Measurements from ENCODE around the gene ERICH6B. TPM values are rescaled to one million over a fixed set of nuclear protein-coding genes. Genes with fewer than 3 reads are reported as not detected.

Gene ERICH6B
- total and polyA plus RNA-seq, 12 donors = not detected

DNA sequence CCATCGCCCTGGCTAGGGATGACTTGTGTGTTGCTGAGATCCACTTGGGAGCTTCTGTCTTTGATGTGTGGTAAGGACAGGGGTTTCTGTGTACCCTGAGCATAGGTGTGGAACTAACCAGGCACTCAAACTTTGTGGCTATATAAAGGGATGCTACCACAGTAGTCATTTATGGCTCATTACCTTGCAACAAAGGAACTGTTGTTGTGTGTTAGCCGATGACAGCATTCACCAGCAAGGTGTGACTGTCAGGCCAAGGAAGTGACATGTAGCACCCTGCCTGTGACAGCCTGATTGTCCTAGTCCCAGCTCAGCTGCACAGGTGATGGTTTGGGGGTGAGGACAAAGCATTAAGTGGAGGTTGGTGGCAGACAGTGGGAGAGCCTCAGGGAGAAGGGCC, 77.2 kb downstream of the ERICH6B start:
- intact Hi-C loops (cut with DNase I) = no loop called here
- no peak overlapping the region for H3K4me3 ChIP-seq
- WGBS, 2 donors = 89 to 90% methylated on average over 2 of the region's 2 CpGs
- TF ChIP-seq, protein P1, sequence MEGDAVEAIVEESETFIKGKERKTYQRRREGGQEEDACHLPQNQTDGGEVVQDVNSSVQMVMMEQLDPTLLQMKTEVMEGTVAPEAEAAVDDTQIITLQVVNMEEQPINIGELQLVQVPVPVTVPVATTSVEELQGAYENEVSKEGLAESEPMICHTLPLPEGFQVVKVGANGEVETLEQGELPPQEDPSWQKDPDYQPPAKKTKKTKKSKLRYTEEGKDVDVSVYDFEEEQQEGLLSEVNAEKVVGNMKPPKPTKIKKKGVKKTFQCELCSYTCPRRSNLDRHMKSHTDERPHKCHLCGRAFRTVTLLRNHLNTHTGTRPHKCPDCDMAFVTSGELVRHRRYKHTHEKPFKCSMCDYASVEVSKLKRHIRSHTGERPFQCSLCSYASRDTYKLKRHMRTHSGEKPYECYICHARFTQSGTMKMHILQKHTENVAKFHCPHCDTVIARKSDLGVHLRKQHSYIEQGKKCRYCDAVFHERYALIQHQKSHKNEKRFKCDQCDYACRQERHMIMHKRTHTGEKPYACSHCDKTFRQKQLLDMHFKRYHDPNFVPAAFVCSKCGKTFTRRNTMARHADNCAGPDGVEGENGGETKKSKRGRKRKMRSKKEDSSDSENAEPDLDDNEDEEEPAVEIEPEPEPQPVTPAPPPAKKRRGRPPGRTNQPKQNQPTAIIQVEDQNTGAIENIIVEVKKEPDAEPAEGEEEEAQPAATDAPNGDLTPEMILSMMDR (IDR thresholded peaks at IDR 0.05) = no peak
- no peaks in the 10 kb centered on the region for H3K4me1 ChIP-seq
- DNase-seq = no peak
- no peaks in the 10 kb centered on the region for H3K27me3 ChIP-seq
- no peak overlapping the region for H3K27ac ChIP-seq
- H3K9me3 ChIP-seq = no peaks in the 10 kb centered on the region
- peaks cover 0 to 43% (median 29%) of the 10 kb centered on the region in 9 donors for H3K36me3 ChIP-seq
- ATAC-seq = no peak

DNA sequence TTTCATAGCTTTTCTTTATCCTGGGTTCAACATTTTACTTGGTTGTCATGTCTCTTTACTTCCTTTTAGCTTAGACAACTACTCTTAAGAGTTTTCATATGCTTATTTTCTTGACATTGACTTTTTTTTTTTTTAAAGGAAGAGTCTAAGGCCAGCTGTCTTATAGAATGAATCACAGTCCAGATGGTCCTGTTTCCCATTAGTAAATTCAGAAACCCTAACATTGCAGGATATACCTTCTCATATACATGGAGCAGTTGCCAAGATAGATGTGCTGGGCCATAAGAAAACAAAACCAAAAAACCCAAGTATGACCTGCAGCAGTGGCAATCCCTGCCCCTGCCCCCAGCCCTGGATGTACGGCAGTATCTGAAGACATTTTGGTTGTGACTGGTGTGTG, 78.0 kb downstream of the ERICH6B start:
- H3K36me3 ChIP-seq = peaks cover 0 to 49% (median 29%) of the 10 kb centered on the region in 9 donors
- H3K9me3 ChIP-seq = no peaks in the 10 kb centered on the region
- ATAC-seq (no peak), DNase-seq (no peak)
- H3K27ac ChIP-seq = no peak overlapping the region
- intact Hi-C loops (cut with DNase I) = no loop called here
- no peaks in the 10 kb centered on the region for H3K27me3 ChIP-seq
- H3K4me1 ChIP-seq = no peaks in the 10 kb centered on the region
- H3K4me3 ChIP-seq = no peak overlapping the region
- WGBS, 2 donors = 82 to 89% methylated on average over 1 of the region's 1 CpG
- TF ChIP-seq, protein P1 (IDR thresholded peaks at IDR 0.05) = no peak

DNA sequence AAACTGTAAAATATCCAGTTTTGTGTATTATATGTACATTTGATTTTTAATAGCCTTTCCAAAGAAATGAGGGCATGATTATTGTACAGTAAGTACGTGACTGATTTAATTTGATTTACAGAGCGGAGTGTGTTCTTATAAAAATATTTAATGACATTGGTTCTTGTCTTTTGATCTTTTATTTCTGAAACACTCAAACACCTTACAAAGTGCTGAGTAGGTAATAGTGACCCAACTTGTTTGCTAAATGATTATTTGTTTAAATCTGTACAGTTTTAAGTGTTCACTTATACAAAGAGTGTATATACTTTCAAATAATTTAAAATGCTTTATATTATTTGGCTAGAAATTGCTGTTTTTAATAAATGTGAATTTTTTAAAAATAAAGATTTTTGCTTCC, 79.3 kb downstream of the ERICH6B start:
- intact Hi-C loops (cut with DNase I) = no loop called here
- Histone ChIP-seq H3K36me3 (peaks cover 0 to 62% (median 37%) of the 10 kb centered on the region in 9 donors), H3K4me3 (no peak overlapping the region), H3K9me3 (no peaks in the 10 kb centered on the region), H3K27ac (no peak overlapping the region), H3K27me3 (no peaks in the 10 kb centered on the region), H3K4me1 (no peaks in the 10 kb centered on the region)
- ATAC-seq (no peak), DNase-seq (no peak)
- TF ChIP-seq, protein P1 (IDR thresholded peaks at IDR 0.05) = no peak
- WGBS, 2 donors = 96 to 97% methylated on average over 2 of the region's 2 CpGs

DNA sequence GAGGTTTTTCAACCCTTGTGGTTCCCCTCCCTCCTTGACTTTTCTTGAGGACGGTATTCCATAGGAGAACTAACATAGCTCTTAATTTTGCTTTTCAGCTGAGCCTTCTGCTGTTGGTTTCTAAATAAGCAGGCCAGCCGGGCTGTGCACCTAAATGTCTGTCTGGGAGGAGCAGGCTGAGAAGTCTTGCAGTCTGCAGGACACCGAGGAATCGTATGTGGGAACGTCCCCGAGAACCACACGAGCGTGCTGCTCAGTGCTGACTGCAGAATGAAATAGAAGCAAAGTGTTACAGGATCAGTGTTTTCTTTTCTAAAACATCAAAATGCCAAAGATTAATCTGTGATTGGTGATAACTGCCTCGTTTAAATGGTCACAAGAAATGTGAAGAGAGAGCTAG, 80.9 kb downstream of the ERICH6B start:
- intact Hi-C loops (cut with DNase I) = no loop called here
- TF ChIP-seq, protein P1 (IDR thresholded peaks at IDR 0.05) = no peak
- WGBS, 2 donors = 86 to 88% methylated on average over 9 of the region's 9 CpGs
- Histone ChIP-seq H3K9me3 (no peaks in the 10 kb centered on the region), H3K36me3 (peaks cover 0 to 78% (median 44%) of the 10 kb centered on the region in 9 donors), H3K4me1 (no peaks in the 10 kb centered on the region), H3K4me3 (no peak overlapping the region), H3K27me3 (no peaks in the 10 kb centered on the region), H3K27ac (no peak overlapping the region)
- DNase-seq (no peak), ATAC-seq (no peak)

Measured in heart right ventricle (tissue), 16 donors.